Natural killer cell (primary cell): ENCODE data around the gene PRAMEF2. TPM values are rescaled to one million over a fixed set of nuclear protein-coding genes. Genes with fewer than 3 reads are reported as not detected.
"Not testable (repeated sequence)": the region's sequence is repeated elsewhere in the genome, so short reads cannot be mapped to it uniquely, and the experiment has no call there.

Source experiments
- ATAC-seq, 3 donors: fragments of 150-1000 bp in 2 of 3; fragments of 200-7000 bp in 1 of 3; cut with Tn5 transposase; 1 replicate in 1 of 3; 2 replicates in 2 of 3; pipeline ENCODE4 v1.10.0; 2021; ENCODE audit warnings: mild to moderate bottlenecking in 2 of 3, moderate library complexity in 2 of 3
- DNase-seq, 2 donors: peaks; one replicate each; pipeline versions ENCODE4 v3.0.0 to v3.0.0-alpha.2; 2013 to 2021; ENCODE audit warnings: mixed read lengths in 1 of 2
- H3K27ac ChIP-seq: one replicate; pipeline ENCODE4 v1.5.1; 2013; ENCODE audit warnings: mild to moderate bottlenecking, low read length
- H3K27me3 ChIP-seq: one replicate; pipeline ENCODE4 v1.6.1; 2013; ENCODE audit warnings: low read length; ENCODE audit not compliant: control insufficient read depth, insufficient read depth
- H3K36me3 ChIP-seq: one replicate; pipeline ENCODE4 v1.6.1; 2013; ENCODE audit warnings: low read length; ENCODE audit not compliant: control insufficient read depth, insufficient read depth
- H3K4me1 ChIP-seq: one replicate; pipeline ENCODE4 v1.6.1; 2013; ENCODE audit warnings: low read length; ENCODE audit not compliant: control insufficient read depth, insufficient read depth
- H3K4me3 ChIP-seq: one replicate; pipeline ENCODE4 v1.5.1; 2013; ENCODE audit warnings: low read length
- H3K9me3 ChIP-seq: one replicate; pipeline ENCODE4 v1.6.1; 2013; ENCODE audit warnings: low read length; ENCODE audit not compliant: control insufficient read depth, insufficient read depth
- H3K27ac Mint-ChIP-seq, 2 donors: one replicate each; pipeline ENCODE4 v1.8.0; 2022; ENCODE audit warnings: mild to moderate bottlenecking in 2 of 2, mixed read lengths in 2 of 2, moderate library complexity in 1 of 2
- H3K27me3 Mint-ChIP-seq, 2 donors: one replicate each; pipeline ENCODE4 v1.8.0; 2022; ENCODE audit warnings: low read depth in 2 of 2, mixed read lengths in 2 of 2
- H3K36me3 Mint-ChIP-seq: one replicate; pipeline ENCODE4 v1.8.0; 2022; ENCODE audit warnings: mixed read lengths
- H3K4me1 Mint-ChIP-seq, 2 donors: one replicate each; pipeline ENCODE4 v1.8.0; 2022; ENCODE audit warnings: mixed read lengths in 2 of 2
- H3K4me3 Mint-ChIP-seq: one replicate; pipeline ENCODE4 v1.8.0; 2022; ENCODE audit warnings: mild to moderate bottlenecking, moderate library complexity, mixed read lengths
- H3K9me3 Mint-ChIP-seq, 2 donors: one replicate each; pipeline ENCODE4 v1.8.0; 2022; ENCODE audit warnings: mixed read lengths in 2 of 2
- WGBS: methylation state at CpG from one replicate; pipeline ENCODE4 v1.1.7; 2013; ENCODE audit warnings: missing lambda C conversion rate; ENCODE audit not compliant: insufficient coverage; 5-methylcytosine and 5-hydroxymethylcytosine counted together
- intact Hi-C: fragments of 100-400 bp; cut with micrococcal nuclease; formaldehyde crosslinking; loops from one replicate; pipeline ENCODE4 v1.14.2; 2022
- total RNA-seq, 4 donors: library from RNA; stranded (reverse); fragments of 120-200 nt in 1 of 4; gene quantifications; one replicate each; pipeline versions ENCODE4 v1.2.3 to v1.2.4, GENCODE V29; 2013 to 2022
- TF ChIP-seq, protein P1 (sequence below): fragments of 200-600 bp; IDR thresholded peaks from one replicate; pipeline ENCODE4 v1.8.0; 2022; ENCODE audit warnings: antibody characterized with exemption

Gene PRAMEF2
- total RNA-seq, 3 donors from 2014 or later (not counting 1 experiment from before 2014, with no cell fraction given) = not detected

GRCh38 chr1:12833251-12833650 is 23.6 kb upstream of the PRAMEF2 start:
- ATAC-seq, H3K27ac Mint-ChIP-seq, H3K27ac ChIP-seq, H3K4me3 ChIP-seq, H3K36me3 ChIP-seq, H3K9me3 ChIP-seq, H3K4me1 ChIP-seq, H3K36me3 Mint-ChIP-seq, intact Hi-C loops, H3K4me3 Mint-ChIP-seq, H3K9me3 Mint-ChIP-seq, H3K27me3 ChIP-seq, H3K4me1 Mint-ChIP-seq, H3K27me3 Mint-ChIP-seq, DNase-seq: not testable (repeated sequence)
- no CpG with 5 or more reads among the region's 2 CpGs for WGBS

- DNase-seq, H3K9me3 ChIP-seq, H3K9me3 Mint-ChIP-seq, H3K27me3 ChIP-seq, ATAC-seq, H3K4me3 Mint-ChIP-seq, H3K4me1 Mint-ChIP-seq, intact Hi-C loops, H3K36me3 Mint-ChIP-seq, H3K36me3 ChIP-seq, H3K4me1 ChIP-seq, H3K27ac Mint-ChIP-seq, H3K27ac ChIP-seq, H3K4me3 ChIP-seq: not testable (repeated sequence)
- 89% methylated on average over 3 of the region's 7 CpGs for WGBS
- peaks cover 0 to 15% of the 10 kb centered on the region in 2 donors for H3K27me3 Mint-ChIP-seq
Observed at GRCh38 chr1:12848620-12849019, 8.3 kb upstream of the PRAMEF2 start, which contains the start of gene HNRNPCL1. TSS of gene HNRNPCL1 (minus strand) at chr1:12848720. CDS start at chr1:12848289, 431 bp downstream.

GRCh38 chr1:12851779-12852178 is 5.1 kb upstream of the PRAMEF2 start:
- Histone ChIP-seq H3K4me3 (no peak overlapping the region), H3K9me3 (no peaks in the 10 kb centered on the region), H3K4me1 (no peaks in the 10 kb centered on the region), H3K27ac (no peak overlapping the region), H3K36me3 (no peaks in the 10 kb centered on the region), H3K27me3 (no peaks in the 10 kb centered on the region)
- H3K27ac Mint-ChIP-seq = no peak overlapping the region
- no peaks in the 10 kb centered on the region for H3K4me1 Mint-ChIP-seq
- peaks cover 0 to 19% of the 10 kb centered on the region in 2 donors for H3K27me3 Mint-ChIP-seq
- intact Hi-C loops = no loop called here
- no peak for DNase-seq
- TF ChIP-seq, protein P1, sequence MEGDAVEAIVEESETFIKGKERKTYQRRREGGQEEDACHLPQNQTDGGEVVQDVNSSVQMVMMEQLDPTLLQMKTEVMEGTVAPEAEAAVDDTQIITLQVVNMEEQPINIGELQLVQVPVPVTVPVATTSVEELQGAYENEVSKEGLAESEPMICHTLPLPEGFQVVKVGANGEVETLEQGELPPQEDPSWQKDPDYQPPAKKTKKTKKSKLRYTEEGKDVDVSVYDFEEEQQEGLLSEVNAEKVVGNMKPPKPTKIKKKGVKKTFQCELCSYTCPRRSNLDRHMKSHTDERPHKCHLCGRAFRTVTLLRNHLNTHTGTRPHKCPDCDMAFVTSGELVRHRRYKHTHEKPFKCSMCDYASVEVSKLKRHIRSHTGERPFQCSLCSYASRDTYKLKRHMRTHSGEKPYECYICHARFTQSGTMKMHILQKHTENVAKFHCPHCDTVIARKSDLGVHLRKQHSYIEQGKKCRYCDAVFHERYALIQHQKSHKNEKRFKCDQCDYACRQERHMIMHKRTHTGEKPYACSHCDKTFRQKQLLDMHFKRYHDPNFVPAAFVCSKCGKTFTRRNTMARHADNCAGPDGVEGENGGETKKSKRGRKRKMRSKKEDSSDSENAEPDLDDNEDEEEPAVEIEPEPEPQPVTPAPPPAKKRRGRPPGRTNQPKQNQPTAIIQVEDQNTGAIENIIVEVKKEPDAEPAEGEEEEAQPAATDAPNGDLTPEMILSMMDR = no peak
- no peak for ATAC-seq
- no peaks in the 10 kb centered on the region for H3K9me3 Mint-ChIP-seq
- 71% methylated on average over 4 of the region's 4 CpGs for WGBS
- H3K36me3 Mint-ChIP-seq = no peaks in the 10 kb centered on the region
- H3K4me3 Mint-ChIP-seq = no peak overlapping the region

- WGBS = no CpG with 5 or more reads among the region's 7 CpGs
- H3K36me3 Mint-ChIP-seq, H3K36me3 ChIP-seq, intact Hi-C loops, DNase-seq, H3K9me3 Mint-ChIP-seq, ATAC-seq, H3K9me3 ChIP-seq, H3K4me3 Mint-ChIP-seq, H3K27me3 ChIP-seq, H3K4me1 Mint-ChIP-seq, H3K4me1 ChIP-seq, H3K27me3 Mint-ChIP-seq, H3K27ac Mint-ChIP-seq, H3K4me3 ChIP-seq, H3K27ac ChIP-seq: not testable (repeated sequence)
Observed at GRCh38 chr1:12863131-12863880, 6.4 kb downstream of the PRAMEF2 start.

DNA sequence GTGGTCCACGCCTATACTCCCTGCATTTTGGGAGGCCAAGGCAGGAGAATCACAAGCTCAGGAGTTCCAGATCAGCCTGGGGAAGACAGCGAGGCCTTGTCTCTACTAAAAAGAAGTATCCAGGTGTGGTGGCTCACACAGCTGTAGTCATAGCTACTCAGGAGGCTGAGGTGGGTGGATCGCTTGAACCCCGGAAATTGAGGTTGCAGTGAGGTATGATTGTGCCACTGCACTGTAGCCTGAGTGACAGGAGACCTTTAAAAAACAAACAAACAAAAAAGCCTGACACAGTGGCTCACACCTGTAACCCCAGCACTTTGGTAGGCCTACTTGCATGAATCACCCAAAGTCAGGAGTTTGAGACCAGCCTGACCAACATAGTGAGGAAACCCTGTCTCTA is 21.6 kb downstream of the PRAMEF2 start:
- H3K27me3 ChIP-seq, H3K4me1 ChIP-seq, H3K9me3 ChIP-seq, H3K27me3 Mint-ChIP-seq, H3K36me3 Mint-ChIP-seq, H3K27ac ChIP-seq, H3K36me3 ChIP-seq, ATAC-seq, H3K27ac Mint-ChIP-seq, intact Hi-C loops, H3K4me1 Mint-ChIP-seq, DNase-seq, H3K9me3 Mint-ChIP-seq, H3K4me3 ChIP-seq, H3K4me3 Mint-ChIP-seq: not testable (repeated sequence)
- WGBS = 52% methylated on average over 3 of the region's 4 CpGs

DNA sequence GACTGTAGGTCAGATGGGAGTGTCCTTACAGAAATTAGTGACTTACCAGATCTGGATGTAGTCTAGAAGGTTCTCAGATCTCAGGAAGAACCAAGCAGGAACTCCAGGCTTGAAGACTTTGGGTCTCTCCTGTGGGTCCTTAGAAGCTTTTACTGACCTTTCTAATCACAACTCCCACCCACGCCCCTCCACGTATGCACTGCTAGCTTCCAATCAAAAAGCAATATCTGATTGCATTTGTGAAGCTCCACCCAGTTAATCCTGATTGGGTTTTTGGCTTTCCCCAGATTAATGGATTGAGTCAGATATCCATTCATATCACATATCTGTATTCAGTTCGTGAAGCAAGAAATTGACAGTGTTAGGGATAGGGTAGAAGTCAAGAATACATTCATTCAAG is 29.2 kb downstream of the PRAMEF2 start, which contains the start of gene PRAMEF4:
TSS of gene PRAMEF4 (minus strand) at position 101 of the 400 bp plus-strand sequence. CDS start 2,807 bp downstream, outside the sequence.
- H3K36me3 ChIP-seq, H3K4me1 ChIP-seq, H3K36me3 Mint-ChIP-seq, H3K4me1 Mint-ChIP-seq, ATAC-seq, intact Hi-C loops, DNase-seq, H3K27me3 ChIP-seq, H3K27ac Mint-ChIP-seq, H3K9me3 ChIP-seq, H3K27me3 Mint-ChIP-seq, H3K4me3 Mint-ChIP-seq, H3K4me3 ChIP-seq, H3K27ac ChIP-seq, H3K9me3 Mint-ChIP-seq: not testable (repeated sequence)
- WGBS = 92% methylated on average over 2 of the region's 3 CpGs

DNA sequence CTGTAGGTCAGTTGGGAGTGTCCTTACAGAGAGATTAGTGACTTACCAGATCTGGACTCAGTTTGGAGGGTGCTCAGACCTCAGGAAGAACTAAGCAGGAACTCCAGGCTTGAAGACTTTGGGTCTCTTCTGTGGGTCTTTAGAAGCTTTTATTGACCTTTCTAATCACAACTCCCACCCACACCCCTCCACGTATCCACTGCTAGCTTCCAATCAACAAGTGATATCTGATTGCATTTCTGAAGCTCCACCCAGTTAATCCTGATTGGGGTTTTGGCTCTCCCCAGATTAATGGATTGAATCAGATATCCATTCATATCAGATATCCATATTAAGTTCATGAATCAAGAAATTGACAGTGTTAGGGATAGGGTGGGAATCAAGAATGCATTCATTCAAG is 41.3 kb downstream of the PRAMEF2 start, which contains the start of gene PRAMEF10:
TSS of gene PRAMEF10 (minus strand) at position 101 of the 400 bp plus-strand sequence. CDS start 2,423 bp downstream, outside the sequence.
- H3K27me3 ChIP-seq, ATAC-seq, H3K4me3 Mint-ChIP-seq, H3K27ac ChIP-seq, H3K4me3 ChIP-seq, H3K9me3 Mint-ChIP-seq, H3K9me3 ChIP-seq, H3K36me3 Mint-ChIP-seq, H3K4me1 ChIP-seq, H3K27me3 Mint-ChIP-seq, H3K4me1 Mint-ChIP-seq, H3K36me3 ChIP-seq, DNase-seq, intact Hi-C loops, H3K27ac Mint-ChIP-seq: not testable (repeated sequence)
- WGBS = no CpG with 5 or more reads among the region's 1 CpG
